ENCODE measurements around the gene NUAK1. TPM values are rescaled to one million over a fixed set of nuclear protein-coding genes. Genes with fewer than 3 reads are reported as not detected.
A peak's percentile ranks its signal among the peaks of the same experiment; 100 is the strongest.

The NUAK1 gene
- total and polyA plus RNA-seq, 2 experiments from 2014 or later: 5.4 to 16.9 TPM

DNA sequence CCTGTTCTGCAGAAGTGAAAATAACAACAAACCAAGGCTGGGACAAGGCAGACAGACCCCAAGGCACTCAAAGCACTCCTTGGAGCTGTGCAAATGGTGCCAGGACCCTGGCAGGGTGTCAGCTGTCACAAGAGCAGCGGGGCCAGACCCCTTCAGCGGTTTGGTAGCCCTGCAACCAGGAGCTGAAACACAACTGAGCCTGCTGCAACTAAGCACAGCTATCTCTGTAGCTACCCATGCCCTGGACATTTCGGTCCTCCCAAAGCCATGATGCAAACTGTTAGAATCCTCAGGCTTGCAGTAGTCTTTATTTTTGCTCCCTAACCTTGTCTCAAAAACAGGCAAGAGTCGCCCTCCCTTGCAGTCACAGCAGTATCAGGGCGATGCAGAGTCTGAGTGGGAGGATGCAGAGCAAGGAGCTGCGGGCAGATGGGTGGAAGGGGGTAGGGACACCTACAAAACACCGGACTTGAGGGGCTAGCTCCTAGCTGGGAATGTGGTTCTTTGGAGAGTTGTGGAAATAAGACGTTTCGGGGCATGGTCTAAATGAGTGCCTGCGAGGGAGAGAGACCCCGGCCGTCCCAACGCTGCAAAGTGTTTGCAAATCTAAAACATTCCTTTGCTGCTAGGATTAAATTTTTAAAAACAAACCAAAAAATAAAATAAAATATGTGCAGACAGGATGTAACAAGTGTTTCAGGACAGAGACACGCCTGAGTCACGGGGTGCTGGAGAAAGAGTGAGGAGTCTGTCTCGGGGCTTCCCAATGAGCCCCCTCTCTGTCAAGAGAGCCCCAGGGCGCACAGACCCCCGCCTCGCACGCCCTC, 1.0 kb downstream of the NUAK1 start (continued):
- TF ChIP-seq, protein P1, sequence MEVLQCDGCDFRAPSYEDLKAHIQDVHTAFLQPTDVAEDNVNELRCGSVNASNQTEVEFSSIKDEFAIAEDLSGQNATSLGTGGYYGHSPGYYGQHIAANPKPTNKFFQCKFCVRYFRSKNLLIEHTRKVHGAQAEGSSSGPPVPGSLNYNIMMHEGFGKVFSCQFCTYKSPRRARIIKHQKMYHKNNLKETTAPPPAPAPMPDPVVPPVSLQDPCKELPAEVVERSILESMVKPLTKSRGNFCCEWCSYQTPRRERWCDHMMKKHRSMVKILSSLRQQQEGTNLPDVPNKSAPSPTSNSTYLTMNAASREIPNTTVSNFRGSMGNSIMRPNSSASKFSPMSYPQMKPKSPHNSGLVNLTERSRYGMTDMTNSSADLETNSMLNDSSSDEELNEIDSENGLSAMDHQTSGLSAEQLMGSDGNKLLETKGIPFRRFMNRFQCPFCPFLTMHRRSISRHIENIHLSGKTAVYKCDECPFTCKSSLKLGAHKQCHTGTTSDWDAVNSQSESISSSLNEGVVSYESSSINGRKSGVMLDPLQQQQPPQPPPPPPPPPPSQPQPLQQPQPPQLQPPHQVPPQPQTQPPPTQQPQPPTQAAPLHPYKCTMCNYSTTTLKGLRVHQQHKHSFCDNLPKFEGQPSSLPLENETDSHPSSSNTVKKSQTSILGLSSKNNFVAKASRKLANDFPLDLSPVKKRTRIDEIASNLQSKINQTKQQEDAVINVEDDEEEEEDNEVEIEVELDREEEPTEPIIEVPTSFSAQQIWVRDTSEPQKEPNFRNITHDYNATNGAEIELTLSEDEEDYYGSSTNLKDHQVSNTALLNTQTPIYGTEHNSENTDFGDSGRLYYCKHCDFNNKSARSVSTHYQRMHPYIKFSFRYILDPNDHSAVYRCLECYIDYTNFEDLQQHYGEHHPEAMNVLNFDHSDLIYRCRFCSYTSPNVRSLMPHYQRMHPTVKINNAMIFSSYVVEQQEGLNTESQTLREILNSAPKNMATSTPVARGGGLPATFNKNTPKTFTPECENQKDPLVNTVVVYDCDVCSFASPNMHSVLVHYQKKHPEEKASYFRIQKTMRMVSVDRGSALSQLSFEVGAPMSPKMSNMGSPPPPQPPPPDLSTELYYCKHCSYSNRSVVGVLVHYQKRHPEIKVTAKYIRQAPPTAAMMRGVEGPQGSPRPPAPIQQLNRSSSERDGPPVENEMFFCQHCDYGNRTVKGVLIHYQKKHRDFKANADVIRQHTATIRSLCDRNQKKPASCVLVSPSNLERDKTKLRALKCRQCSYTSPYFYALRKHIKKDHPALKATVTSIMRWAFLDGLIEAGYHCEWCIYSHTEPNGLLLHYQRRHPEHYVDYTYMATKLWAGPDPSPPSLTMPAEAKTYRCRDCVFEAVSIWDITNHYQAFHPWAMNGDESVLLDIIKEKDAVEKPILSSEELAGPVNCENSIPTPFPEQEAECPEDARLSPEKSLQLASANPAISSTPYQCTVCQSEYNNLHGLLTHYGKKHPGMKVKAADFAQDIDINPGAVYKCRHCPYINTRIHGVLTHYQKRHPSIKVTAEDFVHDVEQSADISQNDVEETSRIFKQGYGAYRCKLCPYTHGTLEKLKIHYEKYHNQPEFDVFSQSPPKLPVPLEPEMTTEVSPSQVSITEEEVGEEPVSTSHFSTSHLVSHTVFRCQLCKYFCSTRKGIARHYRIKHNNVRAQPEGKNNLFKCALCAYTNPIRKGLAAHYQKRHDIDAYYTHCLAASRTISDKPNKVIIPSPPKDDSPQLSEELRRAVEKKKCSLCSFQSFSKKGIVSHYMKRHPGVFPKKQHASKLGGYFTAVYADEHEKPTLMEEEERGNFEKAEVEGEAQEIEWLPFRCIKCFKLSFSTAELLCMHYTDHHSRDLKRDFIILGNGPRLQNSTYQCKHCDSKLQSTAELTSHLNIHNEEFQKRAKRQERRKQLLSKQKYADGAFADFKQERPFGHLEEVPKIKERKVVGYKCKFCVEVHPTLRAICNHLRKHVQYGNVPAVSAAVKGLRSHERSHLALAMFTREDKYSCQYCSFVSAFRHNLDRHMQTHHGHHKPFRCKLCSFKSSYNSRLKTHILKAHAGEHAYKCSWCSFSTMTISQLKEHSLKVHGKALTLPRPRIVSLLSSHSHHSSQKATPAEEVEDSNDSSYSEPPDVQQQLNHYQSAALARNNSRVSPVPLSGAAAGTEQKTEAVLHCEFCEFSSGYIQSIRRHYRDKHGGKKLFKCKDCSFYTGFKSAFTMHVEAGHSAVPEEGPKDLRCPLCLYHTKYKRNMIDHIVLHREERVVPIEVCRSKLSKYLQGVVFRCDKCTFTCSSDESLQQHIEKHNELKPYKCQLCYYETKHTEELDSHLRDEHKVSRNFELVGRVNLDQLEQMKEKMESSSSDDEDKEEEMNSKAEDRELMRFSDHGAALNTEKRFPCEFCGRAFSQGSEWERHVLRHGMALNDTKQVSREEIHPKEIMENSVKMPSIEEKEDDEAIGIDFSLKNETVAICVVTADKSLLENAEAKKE (CRISPR knock-in tag; IDR thresholded peaks at IDR 0.05): no peak
- TF ChIP-seq CREB1 (CRISPR knock-in tag; IDR thresholded peaks at IDR 0.05; ENCODE audit: low read depth) (no peak), EZH2phosphoT487 (IDR thresholded peaks at IDR 0.05; ENCODE audit: unreplicated experiment) (no peak)
- TF ChIP-seq, protein P2, sequence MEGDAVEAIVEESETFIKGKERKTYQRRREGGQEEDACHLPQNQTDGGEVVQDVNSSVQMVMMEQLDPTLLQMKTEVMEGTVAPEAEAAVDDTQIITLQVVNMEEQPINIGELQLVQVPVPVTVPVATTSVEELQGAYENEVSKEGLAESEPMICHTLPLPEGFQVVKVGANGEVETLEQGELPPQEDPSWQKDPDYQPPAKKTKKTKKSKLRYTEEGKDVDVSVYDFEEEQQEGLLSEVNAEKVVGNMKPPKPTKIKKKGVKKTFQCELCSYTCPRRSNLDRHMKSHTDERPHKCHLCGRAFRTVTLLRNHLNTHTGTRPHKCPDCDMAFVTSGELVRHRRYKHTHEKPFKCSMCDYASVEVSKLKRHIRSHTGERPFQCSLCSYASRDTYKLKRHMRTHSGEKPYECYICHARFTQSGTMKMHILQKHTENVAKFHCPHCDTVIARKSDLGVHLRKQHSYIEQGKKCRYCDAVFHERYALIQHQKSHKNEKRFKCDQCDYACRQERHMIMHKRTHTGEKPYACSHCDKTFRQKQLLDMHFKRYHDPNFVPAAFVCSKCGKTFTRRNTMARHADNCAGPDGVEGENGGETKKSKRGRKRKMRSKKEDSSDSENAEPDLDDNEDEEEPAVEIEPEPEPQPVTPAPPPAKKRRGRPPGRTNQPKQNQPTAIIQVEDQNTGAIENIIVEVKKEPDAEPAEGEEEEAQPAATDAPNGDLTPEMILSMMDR (conservative IDR thresholded peaks at IDR 0.05; ENCODE audit: low read depth in 2 of 2): no peak

DNA sequence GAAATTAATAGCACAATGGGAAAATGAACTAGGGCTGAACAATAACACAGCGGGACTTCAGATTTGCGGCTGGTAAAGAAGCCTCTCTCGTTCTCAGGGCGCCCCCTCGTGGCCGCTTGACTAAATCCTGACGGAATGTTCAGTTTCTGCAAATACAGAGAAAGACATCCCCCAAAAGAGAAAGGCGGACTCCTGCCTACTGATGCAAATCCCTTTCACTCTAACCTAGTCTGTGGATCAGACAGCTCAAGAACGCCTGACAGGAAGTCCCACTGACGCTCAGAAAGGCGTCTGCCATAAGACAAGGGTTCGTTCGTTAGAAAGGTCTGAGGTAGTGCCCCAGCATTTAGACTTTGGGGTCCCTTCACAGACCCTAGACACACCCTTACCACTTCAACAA, 2.5 kb downstream of the NUAK1 start:
- Histone ChIP-seq H3K4me2 (peak overlapping the region; percentile 91), H3K4me1 (ENCODE audit: insufficient read depth) (peaks cover 67% of the 10 kb centered on the region), H3K79me2 (replicated peaks; ENCODE audit: insufficient read depth) (peaks cover 80% of the 10 kb centered on the region), H4K20me1 (replicated peaks; ENCODE audit: insufficient read depth) (no peaks in the 10 kb centered on the region), H3K4me3 (peak overlapping the region; percentile 82), H3K9me2 (ENCODE audit: insufficient read depth) (no peaks in the 10 kb centered on the region), H3F3A (replicated peaks; ENCODE audit: low read depth) (no peaks in the 10 kb centered on the region; the same call in 1 of the 2 replicates), H3K27me3 (ENCODE audit: insufficient read depth) (peaks cover 11% of the 10 kb centered on the region), H3K27ac (ENCODE audit: low read depth) (no peak overlapping the region), H2AFZ (no peak overlapping the region), H3K36me3 (ENCODE audit: insufficient read depth) (no peaks in the 10 kb centered on the region)
- peak; percentile 2 for ATAC-seq
- peak overlapping the region; percentile 51 for H3K4me3 Mint-ChIP-seq
- peak; percentile 97 for DNase-seq (ENCODE audit: low spot score)
- H3K27me3 Mint-ChIP-seq (ENCODE audit: insufficient read depth, low read depth, poor library complexity): peaks cover 18% of the 10 kb centered on the region
- peaks cover 5% of the 10 kb centered on the region for H3K36me3 Mint-ChIP-seq (ENCODE audit: low read depth)
- H3K9me3 Mint-ChIP-seq: no peaks in the 10 kb centered on the region
- peaks cover 71% of the 10 kb centered on the region for H3K4me1 Mint-ChIP-seq
- no peak overlapping the region for H3K27ac Mint-ChIP-seq
- TF ChIP-seq, protein P2 (conservative IDR thresholded peaks at IDR 0.05; ENCODE audit: low read depth in 2 of 2): peak; percentile 81 to 91
- TF ChIP-seq STAT1 (IDR thresholded peaks at IDR 0.05; ENCODE audit: unreplicated experiment) (no peak), NANOG (IDR thresholded peaks at IDR 0.05; ENCODE audit: borderline replicate concordance) (no peak)

All from GM23338 (cell line).